Endometrium (tissue), 2 donors: ENCODE results near the gene USP33.
"Not testable (repeated sequence)": the region's sequence is repeated elsewhere in the genome, so short reads cannot be mapped to it uniquely, and the experiment has no call there.

Source experiments
- FAIRE-seq: peaks from 2 replicates; lab custom pipeline; 2012; peaks lifted over from hg19 to GRCh38; lab: Jason Lieb, UNC
- donor health status: control.
- donor health status: control.

USP33 gene

DNA sequence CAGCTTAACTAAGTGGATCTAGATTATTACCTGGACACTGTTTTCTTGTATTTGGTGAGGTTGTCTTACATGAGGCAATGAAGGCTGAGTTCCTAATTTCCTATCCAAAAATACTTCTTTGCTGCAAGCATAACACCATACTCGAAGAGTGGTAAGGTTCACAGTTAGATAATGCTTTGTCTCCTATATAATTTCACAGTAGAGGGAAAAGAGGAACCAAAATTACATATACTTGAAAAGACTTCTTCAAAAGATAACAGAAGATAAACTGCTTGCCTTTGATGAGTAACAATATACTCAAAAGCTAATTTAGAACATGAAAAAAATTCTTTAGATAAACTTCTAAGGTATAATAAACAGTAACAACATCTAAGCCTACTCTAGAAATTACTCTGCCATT is 20.4 kb downstream of the USP33 start:
- FAIRE-seq: no peak

DNA sequence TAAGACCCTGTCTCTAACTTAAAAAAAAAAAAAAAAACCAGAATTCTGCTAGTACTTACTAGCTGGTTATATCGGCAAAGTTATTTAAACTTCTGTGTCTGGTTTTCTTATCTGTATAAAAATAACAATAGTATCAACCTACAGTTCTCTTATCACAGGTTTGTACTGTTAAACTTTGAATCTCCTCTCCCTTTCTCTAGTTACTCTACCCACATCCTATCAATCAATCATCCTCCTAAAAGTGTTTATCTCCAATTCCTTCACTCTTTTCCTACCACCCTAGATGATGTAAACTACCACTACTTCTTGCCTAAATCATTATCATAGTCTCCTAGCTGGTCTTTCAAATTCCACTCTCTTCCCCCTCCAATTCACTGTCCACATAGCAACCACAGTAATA is 27.6 kb downstream of the USP33 start:
- no peak for FAIRE-seq

DNA sequence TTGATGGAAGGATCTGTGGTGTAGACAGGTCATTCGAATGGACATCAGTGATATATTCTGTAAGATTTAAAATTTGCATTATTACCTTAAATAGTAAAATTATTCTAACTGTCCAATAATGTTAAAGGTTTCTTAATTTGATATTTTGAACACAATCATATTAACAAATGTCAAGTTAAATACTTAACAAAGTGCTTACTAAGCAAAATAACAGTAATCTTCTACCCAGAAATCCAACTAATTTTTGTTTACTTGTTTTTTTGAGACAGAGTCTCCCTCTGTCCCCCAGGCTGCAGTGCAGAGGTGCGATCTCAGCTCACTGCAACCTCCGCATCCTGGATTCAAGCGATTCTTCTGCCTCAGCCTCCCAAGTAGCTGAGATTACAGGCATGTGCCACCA is 33.9 kb downstream of the USP33 start:
- no peak for FAIRE-seq

DNA sequence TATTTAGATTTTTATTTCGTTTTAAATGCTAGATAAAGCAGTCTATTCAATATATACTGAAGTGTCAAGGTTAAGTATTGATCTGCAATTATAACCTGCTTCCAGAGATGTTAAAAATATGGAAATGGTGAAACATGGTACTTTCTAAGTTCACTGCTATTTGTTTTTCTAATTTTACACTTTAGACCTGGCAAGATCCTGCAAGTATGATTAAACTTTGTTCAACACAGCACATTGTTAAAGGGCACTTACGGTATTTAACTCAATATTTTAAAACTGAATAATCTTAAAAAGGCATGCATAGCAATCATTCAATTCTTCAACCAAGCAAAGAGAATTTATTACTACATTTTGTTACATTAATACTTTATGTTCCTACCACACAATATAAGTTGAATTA is 41.5 kb downstream of the USP33 start:
- FAIRE-seq: no peak

DNA sequence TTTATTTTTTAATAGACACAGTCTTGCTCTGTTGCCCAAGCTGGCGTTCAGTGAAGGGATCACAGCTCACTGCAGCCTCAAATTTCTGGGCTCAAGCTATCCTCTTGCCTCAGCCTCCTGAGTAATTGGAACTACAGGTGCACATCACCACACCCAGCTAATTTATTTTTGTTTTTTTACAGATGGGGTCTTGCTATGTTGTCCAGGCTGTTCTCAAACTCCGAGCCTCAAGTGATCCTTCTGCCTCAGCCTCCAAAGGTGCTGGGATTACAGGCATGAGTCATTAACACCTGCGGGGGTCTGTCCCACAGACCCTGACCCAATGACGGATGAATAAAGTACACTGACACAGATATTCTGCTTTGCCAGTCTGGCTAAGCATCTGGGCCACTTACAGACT is 43.6 kb downstream of the USP33 start:
- no peak for FAIRE-seq

DNA sequence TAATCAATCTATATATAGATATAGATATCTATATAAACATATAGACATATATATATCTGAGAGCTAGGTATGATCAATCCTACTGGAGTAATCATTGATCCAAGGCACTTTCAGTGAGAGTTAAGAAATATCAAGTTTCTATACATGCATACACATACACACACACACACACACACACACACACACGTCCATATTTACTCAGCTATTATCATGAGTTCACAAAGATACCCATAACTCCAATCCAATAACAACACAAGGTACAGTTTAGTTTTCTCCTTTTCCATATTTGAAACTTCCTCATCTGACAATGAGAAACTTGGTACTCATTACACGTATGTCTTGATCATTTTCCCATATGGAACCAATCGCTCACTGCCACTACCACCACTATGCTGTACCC is 49.9 kb downstream of the USP33 start:
- FAIRE-seq: no peak

DNA sequence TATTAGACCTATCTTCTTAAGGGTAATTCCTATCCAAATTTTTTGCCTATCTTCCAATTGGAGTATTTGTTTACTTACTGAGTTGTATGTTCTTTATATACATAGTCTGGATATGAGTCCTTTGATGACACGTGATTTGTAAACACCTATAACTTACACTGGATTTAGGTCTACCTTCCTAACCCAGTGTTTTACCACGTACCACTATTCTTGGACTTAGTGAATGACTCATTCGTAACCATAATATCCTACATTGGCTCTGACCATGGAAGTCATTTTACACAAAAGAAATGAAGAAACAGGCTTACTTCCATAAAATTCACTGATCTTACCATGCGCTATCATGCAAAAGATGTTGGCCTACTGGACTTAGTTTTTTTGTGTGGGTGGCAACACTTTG is 53.3 kb downstream of the USP33 start:
- FAIRE-seq: no peak

DNA sequence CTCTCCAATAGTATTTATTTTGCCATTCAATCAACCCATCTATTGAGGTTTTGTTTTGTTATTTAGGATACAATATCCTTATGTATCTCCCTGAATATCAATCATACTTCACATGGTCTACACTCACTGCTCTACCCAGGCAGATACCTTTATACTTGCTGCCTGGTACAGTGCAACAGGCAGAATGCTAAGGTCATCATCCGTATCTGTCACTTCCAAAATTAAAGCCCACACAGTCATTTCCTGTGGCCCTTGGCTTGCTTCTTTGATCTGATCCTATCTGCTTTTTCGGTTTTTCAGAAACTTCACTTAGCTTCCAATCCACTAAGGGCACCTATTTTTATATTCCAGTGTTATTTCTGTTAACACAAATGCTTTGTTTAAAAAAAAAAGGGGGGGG is 54.9 kb downstream of the USP33 start:
- FAIRE-seq: no peak

DNA sequence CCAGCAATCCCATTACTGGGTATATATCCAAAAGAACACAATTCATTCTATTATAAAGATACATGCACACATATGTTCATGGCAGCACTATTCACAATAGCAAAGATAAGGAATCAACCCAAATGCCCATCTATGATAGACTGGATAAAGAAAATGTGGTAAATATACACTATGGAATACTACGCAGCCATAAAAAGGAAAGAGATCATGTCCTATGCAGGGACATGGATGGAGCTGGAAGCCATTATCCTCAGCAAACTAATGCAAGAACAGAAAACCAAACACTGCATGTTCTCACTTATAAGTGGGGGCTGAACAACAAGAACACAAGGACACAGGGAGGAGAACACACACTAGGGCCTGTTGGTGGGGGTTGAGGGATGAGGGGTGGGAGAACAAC is 60.0 kb downstream of the USP33 start:
- not testable (repeated sequence) for FAIRE-seq

DNA sequence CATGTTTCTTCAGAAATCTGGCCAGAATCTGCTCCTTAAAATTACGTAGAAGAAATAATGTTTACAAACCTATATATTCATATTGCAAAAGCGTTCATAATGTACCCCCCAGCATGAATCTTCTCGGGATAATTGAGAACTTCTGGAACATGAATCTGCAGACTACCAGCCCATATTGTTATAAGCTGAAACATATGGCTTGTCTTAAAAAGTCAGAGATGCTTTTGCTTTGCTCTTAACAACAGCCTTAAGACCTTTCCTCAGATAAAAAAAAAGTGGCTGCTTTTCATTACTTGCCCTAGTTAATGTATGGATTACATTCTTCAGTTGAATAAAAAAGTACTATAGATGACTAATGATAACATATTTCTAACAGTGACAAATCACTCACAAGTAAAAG is 62.2 kb downstream of the USP33 start:
- FAIRE-seq: no peak

DNA sequence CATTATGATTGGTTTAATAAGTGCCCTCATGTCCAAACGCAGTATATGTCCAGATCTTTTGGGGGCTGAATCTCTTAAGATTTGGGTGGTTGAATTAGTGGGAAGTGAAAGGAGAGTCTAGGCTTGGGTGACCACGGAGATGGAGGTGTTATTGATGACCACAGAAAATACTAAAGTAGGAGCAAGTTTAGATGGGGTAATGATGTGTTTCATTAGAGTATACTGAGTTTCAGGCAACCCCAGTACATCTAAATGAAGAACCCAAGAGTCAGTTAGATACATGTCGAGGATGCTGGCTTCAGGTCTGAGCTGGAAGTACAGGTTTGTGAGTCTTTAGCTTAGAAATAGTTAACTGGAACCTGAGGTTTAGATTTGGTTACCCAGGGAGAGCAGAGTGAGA is 70.7 kb downstream of the USP33 start:
- FAIRE-seq: no peak

DNA sequence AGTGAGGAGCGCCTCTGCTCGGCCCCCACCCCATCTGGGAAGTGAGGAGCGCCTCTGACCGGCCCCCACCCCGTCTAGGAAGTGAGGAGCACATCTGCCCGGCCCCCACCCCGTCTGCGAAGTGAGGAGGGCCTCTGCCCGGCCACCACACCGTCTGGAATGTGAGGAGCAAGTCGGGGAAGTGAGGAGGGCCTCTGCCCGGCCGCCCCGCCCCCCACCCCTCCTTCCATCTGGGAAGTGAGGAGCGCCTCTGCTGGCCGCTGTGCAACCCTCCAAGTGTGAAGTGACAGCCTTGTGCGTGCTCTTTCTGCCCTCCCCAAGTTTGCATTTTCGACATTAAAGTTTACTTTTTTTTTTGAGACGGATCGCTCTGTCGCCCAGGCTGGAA is 72.1 kb downstream of the USP33 start:
- FAIRE-seq: no peak

DNA sequence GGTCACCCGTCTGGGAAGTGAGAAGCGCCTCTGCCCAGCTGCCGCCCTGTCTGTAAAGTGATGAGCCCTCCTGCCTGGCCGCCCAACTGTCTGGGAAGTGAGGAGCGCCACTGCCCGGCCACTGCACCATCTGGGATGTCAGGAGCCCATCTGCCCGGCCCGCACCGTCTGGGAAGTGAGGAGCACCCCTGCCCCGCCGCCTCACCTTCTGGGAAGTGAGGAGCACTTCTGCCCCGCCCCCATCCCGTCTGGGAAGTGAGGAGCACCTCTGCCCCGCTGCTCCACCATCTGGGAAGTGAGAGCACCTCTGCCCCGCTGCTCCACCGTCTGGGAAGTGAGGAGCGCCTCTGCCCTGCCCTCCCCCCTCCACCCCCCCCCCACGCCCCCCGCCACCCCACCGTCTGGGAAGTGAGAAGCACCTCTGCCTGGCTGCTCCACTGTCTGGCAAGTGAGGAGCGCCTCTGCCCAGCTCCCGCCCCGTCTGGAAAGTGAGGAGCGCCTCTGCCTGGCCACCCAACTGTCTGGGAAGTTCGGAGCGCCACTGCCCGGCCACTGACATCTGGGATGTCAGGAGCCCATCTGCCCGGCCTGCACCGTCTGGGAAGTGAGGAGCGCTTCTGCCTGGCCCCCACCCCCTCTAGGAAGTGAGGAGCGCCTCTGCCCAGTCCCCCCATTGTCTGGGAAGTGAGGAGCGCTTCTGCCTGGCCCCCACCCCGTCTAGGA is 72.7 kb downstream of the USP33 start:
- no peak for FAIRE-seq

DNA sequence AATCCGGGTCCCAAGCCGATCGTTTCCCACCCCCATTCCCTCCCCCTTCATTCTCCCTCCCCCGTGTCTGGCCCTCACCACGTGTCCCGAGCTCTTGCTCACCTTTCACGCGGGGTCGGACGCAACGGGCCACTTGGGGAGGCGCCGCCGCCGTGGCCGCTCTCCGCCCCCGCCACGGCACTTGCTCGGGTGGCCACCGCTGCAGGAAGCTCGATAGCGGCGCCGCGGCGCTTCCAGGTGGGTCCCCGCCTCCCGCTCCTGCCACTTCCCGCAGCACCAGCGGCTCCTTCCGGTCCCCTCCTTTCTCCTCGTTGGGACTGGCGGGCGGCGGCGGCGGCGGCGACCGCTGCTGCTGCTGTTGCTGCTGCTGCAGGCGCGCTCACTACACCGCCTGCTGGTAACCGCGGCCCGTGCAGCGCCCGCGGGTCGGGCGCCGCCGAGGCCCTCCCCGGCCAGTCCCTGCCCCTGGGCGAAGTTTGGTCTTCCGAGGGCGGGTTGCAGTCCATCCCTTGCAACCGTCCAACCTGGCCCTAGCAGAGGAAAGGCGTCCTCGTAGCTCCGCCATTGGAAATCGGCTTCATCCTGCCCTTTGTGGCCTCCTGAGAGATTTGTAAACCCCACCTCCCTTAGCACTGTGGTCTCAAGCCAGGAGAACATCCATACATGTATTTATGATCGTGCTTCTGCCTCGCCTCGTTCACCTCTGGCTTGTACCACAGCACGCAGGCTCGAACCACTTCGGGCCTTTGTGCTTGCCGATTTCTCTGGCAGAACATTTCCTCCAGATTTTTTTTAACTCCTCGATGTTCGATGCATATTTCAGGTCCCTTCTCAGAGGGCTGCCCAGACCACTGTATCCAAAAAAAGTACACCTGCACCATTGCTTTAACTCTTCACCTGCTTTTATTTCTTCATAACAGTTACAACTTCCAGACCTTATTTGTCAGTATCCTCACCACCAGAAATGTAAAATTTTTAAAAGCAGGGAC is 76.2 kb downstream of the USP33 start:
- FAIRE-seq: no peak

DNA sequence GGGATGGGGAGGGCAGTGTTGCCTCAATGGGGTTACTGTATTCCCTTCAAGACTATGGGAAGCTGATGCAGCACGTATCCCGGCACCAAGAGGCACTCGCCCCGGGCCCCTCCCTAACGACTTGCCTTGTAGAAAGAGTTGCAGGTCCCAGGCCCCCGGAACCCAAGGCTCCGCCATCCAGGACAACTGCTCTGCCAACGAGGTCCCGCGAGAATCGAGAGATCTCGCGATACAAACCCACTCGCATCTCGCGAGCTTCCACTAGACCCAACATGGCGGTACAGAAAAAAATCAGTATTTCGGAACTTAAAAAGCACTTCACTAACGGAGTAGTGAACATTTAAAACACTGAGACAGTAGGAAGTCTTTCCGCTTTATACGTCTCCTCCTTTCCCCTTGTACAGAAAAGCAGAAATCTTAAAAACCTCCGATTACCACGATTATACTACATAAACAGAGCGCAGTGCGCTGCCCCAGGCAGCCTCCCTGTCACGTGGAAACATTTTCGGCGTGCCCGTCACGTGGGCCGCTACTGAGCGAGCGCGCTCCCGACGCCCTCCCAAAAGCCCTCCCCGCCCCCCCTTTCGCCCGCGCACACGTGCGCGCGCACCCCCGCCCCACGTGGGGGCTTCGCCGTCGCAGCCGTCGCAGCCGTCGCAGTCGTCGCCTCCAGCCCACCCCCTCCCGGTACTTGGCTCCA is 77.0 kb downstream of the USP33 start, which contains the start of gene ZZZ3:
Gene ZZZ3 (minus strand): TSS at position 199 of the 700 bp plus-strand sequence. CDS start 49,304 bp downstream, outside the sequence.
- peak; percentile 53 for FAIRE-seq

DNA sequence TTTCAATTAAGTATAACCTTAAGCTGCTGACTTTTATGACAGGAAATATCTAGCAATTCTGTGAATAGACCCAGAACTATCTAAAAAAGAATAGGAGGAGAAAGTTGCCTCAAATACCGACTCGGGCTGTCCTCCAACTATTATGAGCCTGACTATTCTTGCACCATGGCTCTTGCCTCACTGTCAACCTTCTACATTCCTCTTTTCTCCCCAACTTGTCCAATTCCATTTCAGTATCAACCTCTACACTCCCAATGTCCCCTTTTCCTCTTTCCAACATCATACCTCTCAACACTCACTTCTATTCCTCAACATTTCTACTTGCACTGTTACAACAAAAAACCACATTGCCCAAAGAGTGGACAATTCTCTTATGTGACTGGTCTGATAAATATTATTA is 79.5 kb downstream of the USP33 start:
- FAIRE-seq: no peak

DNA sequence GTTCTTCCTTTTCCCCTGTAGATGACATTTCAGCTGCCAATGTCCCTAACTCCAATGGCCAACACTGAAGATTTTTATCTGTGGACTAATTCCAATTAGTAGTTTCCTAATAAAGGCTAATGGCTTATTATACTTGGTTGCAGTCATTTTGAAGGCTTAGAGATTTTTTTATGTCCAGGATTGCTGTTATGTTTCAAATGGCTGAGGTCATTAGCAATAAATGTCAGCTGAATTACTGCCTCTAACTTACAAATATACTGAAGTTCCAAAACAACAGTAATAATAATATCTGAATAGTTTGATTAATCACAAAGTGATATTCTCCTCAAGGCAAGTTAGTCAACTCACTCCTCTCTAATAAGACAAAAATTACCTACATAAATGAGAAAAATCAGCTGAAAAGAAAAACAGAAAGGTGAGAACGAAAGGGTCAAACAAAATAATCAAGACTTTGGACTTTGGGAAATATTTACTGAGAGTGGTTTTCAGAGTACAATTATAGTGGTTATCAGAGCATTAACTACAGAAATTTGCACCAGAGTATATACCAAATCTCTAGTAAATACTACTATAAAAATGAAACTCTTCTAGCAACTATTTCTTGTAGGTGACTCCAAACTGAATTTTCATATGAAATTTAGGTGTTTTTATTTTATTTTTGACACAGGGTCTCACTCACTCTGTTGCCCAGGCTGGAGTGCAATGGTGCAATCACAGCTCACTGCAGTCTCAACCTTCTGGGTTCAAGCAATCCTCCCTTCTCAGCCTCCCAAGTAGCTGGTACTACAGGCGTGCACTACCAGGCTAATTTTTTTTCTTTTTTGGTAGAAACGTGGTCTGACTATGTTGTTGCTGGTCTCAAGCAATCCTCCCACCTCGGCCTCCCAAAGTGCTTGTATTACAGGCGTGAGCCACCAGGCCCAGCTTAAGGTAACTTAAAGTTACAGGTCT is 80.7 kb downstream of the USP33 start:
- FAIRE-seq: no peak

DNA sequence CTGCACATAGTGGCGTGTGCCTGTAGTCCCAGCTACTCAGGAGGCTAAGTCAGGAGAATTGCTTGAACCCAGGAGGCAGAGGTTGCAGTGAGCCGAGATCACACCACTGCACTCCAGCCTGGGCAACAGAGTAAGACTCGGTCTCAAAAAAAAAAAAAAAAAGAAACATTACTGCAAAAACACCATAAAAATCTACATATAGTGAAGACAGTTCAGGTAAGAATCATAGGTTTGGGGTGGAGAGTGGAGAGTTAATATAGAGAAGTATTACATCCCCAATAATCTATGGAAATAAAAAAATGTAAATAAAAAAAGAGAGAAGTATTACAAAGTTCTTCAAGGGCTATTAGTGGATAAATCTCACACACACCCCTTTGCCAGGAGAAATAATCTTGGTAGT is 84.8 kb downstream of the USP33 start:
- not testable (repeated sequence) for FAIRE-seq

DNA sequence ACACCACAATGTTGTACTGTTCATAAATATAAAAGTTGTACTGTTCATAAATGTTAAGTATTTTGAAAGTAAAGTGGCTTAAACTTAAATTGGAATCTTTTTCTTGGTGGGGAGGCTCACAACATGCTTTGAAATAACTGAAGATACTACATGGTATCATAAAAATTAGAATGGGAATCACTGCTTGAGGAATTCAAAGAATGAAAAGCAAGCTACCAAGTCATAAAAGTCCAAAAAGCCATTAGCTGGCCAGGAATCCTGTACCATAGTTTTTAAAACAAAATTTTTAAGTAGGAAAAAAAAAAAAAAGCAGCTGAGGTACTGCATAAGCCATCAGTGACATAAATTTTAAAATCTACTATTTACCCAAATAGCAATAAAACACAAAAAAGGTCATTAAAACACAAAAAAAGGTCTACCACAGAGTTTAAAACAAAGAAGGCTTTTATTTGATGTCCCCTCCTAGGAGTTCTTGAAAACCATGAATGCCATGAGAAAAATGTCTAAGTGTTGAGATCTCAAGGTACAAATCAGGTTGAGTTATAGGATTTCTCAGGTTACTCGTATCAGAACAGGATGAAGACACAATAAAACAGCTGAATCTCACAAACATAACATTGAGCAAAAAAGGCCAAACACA is 85.8 kb downstream of the USP33 start:
- peak; percentile 95 for FAIRE-seq

DNA sequence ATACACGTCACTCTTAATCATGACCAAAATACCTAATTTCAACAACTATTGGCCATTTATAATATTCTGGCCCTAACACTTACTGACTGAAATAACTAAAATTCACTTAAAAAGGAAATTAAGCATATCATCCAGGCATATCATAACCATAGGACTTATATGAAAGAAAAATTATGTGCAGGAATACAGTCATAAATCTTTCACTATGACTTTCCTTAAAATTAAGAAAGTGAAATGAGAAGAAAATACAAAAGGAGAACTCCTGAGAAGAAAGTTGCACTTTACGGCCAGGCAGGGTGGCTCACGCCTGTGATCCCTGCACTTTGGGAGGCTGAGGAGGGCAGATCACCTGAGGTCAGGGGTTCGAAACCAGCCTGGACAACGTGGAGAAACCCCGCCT is 86.6 kb downstream of the USP33 start:
- no peak for FAIRE-seq

DNA sequence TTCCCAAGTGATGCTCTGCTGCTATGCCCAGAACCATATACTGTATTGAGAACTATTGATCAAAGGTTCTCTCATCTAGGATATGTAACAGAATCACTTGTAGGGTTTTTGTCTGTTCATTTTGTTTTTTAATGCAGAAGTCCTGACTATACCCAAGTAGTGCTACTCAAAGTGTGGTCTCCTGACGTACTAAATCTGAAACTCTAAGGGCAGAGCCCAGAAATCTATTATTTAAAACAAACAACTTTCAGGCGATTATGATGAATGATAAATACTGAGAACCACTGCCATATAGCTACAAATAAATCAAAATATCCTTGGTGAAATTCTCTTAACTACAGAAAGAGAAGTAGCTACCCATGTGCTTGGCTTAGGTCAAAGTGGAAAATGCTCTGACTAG is 87.3 kb downstream of the USP33 start:
- FAIRE-seq: no peak
